Stimulated activated CD4-positive, alpha-beta T cell treated with anti-CD3 and anti-CD28 coated beads, Interleukin-1b, Interleukin-23, amount 100 ng/mL, for 48 hours (primary cell): ENCODE results near the gene ANGPTL7.
"Not testable (repeated sequence)": the region's sequence is repeated elsewhere in the genome, so short reads cannot be mapped to it uniquely, and the experiment has no call there.

Source experiments
- DNase-seq: peaks from one replicate; pipeline ENCODE4 v3.0.0-alpha.2; 2020

ANGPTL7 gene

GRCh38 chr1:11170102-11170501 lies 19.1 kb upstream of the ANGPTL7 start:
- no peak for DNase-seq

- DNase-seq, result no peak
Measured at GRCh38 chr1:11174261-11174942, 14.8 kb upstream of the ANGPTL7 start.

- DNase-seq, result no peak
Measured at GRCh38 chr1:11175461-11175860, 13.7 kb upstream of the ANGPTL7 start.

DNA sequence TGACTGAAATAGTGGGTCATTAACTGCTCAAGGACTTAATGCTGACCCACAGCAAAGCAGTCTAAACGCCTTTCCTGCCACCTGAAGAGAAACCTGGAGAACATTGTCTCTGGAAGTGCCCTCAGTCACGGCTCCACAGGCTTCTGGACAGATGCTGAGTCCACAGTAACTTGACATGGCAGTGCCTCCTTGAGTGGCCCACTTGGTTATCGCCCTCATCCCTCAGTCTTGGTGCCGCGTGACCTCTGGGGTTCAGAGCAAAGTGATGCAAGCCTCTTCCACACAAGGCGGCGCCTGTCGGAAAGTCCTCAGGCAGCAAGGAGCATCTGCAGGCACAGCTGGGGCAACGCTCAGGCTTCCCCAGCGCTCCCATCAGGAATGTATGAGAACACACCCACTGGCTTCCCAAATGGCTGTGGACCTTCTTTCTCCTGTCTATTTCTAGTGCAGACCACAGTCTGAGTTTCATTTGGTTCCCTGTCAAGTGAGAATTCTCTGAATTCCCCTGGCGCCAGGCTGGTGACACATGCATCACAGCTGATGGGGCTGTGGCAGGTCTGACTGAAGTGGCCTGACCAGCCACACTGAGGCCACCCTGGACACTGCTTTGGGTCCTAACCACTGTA lies 13.0 kb upstream of the ANGPTL7 start:
- no peak for DNase-seq

- no peak for DNase-seq
Measured at GRCh38 chr1:11178021-11179015, 10.8 kb upstream of the ANGPTL7 start.

GRCh38 chr1:11179125-11179524 lies 10.0 kb upstream of the ANGPTL7 start:
- no peak for DNase-seq

GRCh38 chr1:11179749-11180148 lies 9.4 kb upstream of the ANGPTL7 start:
- not testable (repeated sequence) for DNase-seq

GRCh38 chr1:11180342-11180744 lies 8.8 kb upstream of the ANGPTL7 start:
- DNase-seq, result no peak

DNA sequence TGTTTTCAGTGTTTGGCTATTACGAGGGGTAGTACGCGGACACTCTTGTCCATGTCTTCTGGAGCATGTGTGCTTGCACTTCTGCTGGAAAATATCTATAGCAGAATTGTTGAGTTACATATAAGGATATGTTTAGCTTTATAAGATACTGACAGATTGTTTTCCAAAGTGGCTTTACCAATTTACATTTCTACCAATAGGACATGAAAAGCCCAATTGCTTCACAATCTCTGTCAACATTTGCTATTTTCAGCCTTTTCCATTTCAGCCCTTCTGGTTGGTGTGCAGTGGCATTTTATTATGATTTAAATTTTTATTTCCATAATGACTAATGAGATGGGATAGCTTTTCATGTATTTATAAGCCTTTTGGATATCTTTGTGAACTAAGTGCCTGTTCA lies 6.3 kb upstream of the ANGPTL7 start:
- no peak for DNase-seq

- no peak for DNase-seq
Measured at GRCh38 chr1:11184973-11185372, 4.2 kb upstream of the ANGPTL7 start.

GRCh38 chr1:11187000-11187399 lies 2.2 kb upstream of the ANGPTL7 start:
- no peak for DNase-seq

DNA sequence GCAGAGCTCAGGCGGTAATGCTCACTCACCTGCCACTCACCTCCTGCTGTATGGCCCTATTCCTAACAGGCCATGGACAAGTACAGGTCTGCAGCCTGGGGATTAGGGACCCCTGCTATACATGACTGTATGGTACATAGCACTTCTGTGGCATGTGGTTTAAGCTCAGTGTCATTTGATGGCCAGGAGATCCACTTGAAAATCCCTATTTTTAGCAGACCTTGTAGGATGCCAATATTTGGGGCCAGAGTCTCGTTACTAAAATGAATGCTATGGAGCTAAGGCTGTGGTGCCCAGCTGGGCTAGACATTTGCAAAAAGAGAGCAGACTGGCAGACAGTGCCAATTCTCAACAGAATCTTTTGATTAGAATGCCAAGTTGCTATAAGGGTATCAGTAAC lies 1.7 kb upstream of the ANGPTL7 start:
- no peak for DNase-seq

DNA sequence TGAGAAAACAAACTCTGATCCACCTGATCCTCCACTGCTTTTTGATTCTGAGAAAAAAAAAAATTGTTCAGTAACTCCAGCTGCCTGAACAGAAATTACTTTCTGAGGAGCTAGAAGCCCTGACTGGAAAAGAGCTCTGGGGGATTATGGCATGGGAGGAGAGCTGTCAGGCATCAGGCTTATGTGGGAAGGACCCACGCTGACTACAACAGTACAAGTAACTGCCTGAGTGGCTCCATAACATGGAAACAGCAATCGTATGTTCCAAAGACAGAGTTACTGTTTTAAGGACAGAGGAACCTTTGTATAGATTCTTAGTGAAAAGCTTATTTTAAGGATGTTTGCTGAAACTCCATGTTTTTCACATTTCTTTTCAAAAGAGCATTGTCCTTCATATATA lies 1.2 kb upstream of the ANGPTL7 start:
- no peak for DNase-seq

DNA sequence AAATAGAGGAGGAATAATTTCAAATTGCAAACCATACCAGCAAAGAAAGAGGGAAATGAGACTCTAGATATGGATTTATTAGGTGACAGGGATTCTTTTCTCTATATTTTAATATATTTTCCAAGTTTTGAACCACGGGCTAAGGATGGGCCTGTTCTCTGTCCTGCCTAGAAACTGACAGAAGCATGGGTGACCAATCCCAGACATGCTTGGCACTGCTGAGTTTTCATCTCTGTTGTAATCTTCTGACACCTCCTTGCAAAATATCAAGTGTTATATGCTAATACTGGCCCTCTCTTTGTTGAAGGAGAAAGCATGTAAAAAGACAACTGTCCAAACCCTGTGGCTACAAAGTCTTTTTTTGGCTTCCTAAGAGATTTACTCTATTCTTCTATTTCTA lies 774 bp upstream of the ANGPTL7 start:
- DNase-seq, result no peak

- no peak for DNase-seq
Measured at GRCh38 chr1:11193376-11193775, 4.2 kb downstream of the ANGPTL7 start.

- DNase-seq, result no peak
Measured at GRCh38 chr1:11194407-11195176, 5.4 kb downstream of the ANGPTL7 start.

DNA sequence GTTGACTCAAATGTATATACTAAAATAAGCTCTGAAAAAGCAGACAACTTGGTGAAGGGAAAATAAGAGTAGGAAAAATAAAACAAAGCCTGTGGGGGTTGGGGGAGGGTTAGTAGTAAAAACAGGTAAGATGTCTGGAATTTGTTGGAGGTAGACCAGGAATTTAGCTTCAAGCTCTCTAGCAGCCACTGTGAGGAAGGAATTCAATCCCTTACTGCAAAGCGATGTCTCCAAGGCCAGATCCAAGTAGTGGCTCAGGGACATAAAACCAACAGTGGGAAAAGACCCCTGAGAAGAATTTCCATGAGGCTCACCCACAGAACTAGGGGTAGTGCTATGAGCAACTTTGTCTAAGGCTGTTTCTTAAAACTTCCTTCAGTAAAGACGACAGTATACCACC lies 7.8 kb downstream of the ANGPTL7 start:
- no peak for DNase-seq

DNA sequence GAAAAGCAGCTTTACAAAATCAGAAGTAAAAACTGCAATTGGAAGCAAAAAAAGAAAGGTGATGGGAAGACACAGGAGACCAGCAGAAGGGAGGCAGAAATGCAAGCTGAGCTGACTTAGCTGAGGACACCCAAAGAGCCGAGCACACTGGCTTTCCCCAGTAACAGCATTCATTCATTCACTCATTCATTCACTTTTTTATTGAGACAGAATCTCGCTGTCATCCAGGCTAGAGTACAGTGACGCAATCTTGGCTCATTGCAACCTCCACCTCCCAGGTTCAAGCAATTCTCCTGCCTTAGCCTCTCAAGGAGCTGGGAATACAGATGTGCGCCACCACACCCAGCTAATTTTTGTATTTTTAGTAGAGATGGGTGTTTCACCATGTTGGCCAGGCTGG lies 8.2 kb downstream of the ANGPTL7 start:
- no peak for DNase-seq

DNA sequence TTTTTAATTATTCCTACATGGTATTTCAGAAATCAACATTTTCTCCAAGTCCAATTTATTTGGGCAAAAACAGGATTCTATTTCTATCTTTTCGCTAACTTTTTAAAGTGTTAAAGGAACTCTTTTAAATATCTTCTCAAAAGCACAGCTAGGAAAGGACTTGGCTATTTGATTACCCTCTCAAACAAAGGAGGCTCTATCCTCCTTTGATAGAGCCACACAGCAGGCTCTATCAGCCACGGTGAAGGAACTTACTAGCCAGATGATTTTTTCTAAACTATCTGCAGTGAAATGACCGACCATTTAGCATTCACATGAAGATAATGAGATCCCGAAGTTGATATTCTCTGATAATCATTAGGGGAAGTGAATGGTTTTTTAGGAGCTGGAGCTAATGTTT lies 9.1 kb downstream of the ANGPTL7 start:
- no peak for DNase-seq

DNA sequence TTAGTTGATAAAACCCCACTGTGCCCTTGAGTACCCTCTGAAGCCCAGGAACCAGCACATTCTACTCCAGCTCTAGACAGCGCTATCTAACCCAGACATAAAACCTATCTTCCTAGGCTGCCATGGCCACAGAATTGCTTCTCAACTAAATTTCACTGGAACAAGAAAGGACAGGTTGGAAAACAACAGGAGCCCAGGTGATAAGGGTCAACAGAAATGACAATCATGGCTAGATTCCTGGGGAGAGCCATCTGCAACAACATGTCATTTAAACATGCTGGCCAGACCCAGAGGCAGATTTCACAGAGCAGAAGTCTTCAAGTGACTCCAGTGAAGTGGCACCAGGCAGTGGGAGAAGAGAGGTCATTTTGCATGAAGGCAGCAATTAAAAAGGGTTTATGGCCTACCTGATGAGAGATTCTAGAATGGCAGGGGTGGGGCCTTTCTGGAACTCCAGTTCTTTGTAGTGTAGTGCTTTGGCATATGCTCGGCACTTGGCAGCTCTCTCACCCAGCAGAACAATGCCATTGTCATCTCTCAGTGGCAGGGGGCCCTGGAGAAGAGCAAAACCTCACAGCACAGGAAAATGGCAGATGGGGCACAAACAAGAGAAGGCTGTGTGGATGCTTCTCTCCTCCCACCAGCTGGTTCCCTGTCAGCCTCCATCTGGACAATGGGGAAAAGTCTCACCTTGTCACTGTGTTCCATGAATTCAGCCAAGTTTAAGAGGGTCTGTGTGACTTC lies 9.9 kb downstream of the ANGPTL7 start:
- DNase-seq, result no peak

GRCh38 chr1:11204396-11205190 lies 15.4 kb downstream of the ANGPTL7 start:
- DNase-seq, result no peak
